NCI-H2196 (cell line): Measurements from ENCODE around the gene MAML3.

Experiments
- DNase-seq: peaks from one replicate; lab custom pipeline; 2025; ENCODE audit not compliant: unreplicated experiment; lab: John Stamatoyannopoulos, UW

MAML3 gene

GRCh38 chr4:140156529-140157171 lies 2.7 kb upstream of the MAML3 start:
- DNase-seq, result no peak

GRCh38 chr4:140154572-140154891 lies 548 bp upstream of the MAML3 start:
- no peak for DNase-seq

GRCh38 chr4:140153419-140153717 lies 616 bp downstream of the MAML3 start:
- DNase-seq, result no peak

- no peak for DNase-seq
Observed at GRCh38 chr4:140152751-140153418, 1.1 kb downstream of the MAML3 start.

GRCh38 chr4:140152013-140152703 lies 1.8 kb downstream of the MAML3 start:
- DNase-seq, result peak; percentile 62

GRCh38 chr4:140151699-140152012 lies 2.3 kb downstream of the MAML3 start:
- DNase-seq, result peak; percentile 71

GRCh38 chr4:140150886-140151698 lies 2.9 kb downstream of the MAML3 start:
- DNase-seq, result peak; percentile 82

GRCh38 chr4:140150636-140150885 lies 3.4 kb downstream of the MAML3 start:
- DNase-seq, result no peak

GRCh38 chr4:140149846-140150635 lies 3.9 kb downstream of the MAML3 start:
- peak; percentile 39 for DNase-seq

- DNase-seq, result no peak
Observed at GRCh38 chr4:140144050-140144449, 9.9 kb downstream of the MAML3 start.

- peak; percentile 41 for DNase-seq
Observed at GRCh38 chr4:140141210-140141835, 12.7 kb downstream of the MAML3 start.

GRCh38 chr4:140140566-140140965 lies 13.4 kb downstream of the MAML3 start:
- no peak for DNase-seq

GRCh38 chr4:140138428-140138827 lies 15.6 kb downstream of the MAML3 start:
- no peak for DNase-seq

GRCh38 chr4:140137671-140138070 lies 16.3 kb downstream of the MAML3 start:
- DNase-seq, result no peak

GRCh38 chr4:140136509-140136908 lies 17.5 kb downstream of the MAML3 start:
- DNase-seq, result no peak

- peak; percentile 58 for DNase-seq
Observed at GRCh38 chr4:140135529-140136088, 18.4 kb downstream of the MAML3 start.

- no peak for DNase-seq
Observed at GRCh38 chr4:140134746-140135425, 19.1 kb downstream of the MAML3 start.

GRCh38 chr4:140133576-140133975 lies 20.4 kb downstream of the MAML3 start:
- no peak for DNase-seq

GRCh38 chr4:140131675-140132229 lies 22.2 kb downstream of the MAML3 start:
- DNase-seq, result no peak

GRCh38 chr4:140130677-140131076 lies 23.3 kb downstream of the MAML3 start:
- no peak for DNase-seq
